Keratinocyte (primary cell): Measurements from ENCODE around the gene PTGDR2.

ENCODE experiments used
- CTCF ChIP-seq, 3 experiments: IDR thresholded peaks in 1 of 3; conservative IDR thresholded peaks in 1 of 3; optimal IDR thresholded peaks in 1 of 3; 2 replicates in 2 of 3; 3 replicates in 1 of 3; pipeline versions ENCODE3 to v1.5.1; 2011; ENCODE audit warnings: low read length in 3 of 3, mild to moderate bottlenecking in 3 of 3, moderate library complexity in 2 of 3, control low read depth in 1 of 3, inconsistent platforms in 1 of 3; ENCODE audit not compliant: insufficient read depth in 2 of 3; ENCODE audit errors: extremely low read depth in 1 of 3
- EZH2 ChIP-seq: IDR thresholded peaks from one replicate; pipeline ENCODE4 v1.6.1; 2012; ENCODE audit warnings: inconsistent platforms, mild to moderate bottlenecking, low read length, moderate library complexity

GRCh38 chr11:60840470-60841430, 15.0 kb downstream of the PTGDR2 start:
- TF ChIP-seq CTCF (optimal IDR thresholded peaks at IDR 0.05 in 1 of 3, IDR thresholded peaks at IDR 0.05 in 1 of 3, conservative IDR thresholded peaks at IDR 0.05 in 1 of 3; ENCODE audit: extremely low read depth in 1 of 3, insufficient read depth in 2 of 3, low read length in 3 of 3) (no peak), EZH2 (no peak)
